Gastrocnemius medialis (tissue), 4 donors: Measurements from ENCODE around the gene GVQW3. TPM values are rescaled to one million over a fixed set of nuclear protein-coding genes. Genes with fewer than 3 reads are reported as not detected.

Experiments
- ATAC-seq, 2 donors: fragments of 150-250 bp; one replicate each; pipeline ENCODE4 v1.9.1; 2016
- DNase-seq, 2 donors: peaks; one replicate each; pipeline ENCODE4 v3.0.0-alpha.2; 2019
- H3K27ac ChIP-seq, 4 donors: fragments of 200-600 bp; sonication (generic); 1 replicate in 1 of 4; 2 replicates in 3 of 4; pipeline ENCODE4 v1.5.1; 2016 to 2018; ENCODE audit warnings: mild to moderate bottlenecking in 2 of 4, moderate library complexity in 1 of 4
- H3K27me3 ChIP-seq, 3 donors: fragments of 200-600 bp; sonication (generic) in 2 of 3; 1 replicate in 1 of 3; 2 replicates in 2 of 3; pipeline versions ENCODE4 v1.5.1 to v1.6.0; 2016 to 2019; ENCODE audit warnings: mild to moderate bottlenecking in 1 of 3, moderate library complexity in 1 of 3
- H3K36me3 ChIP-seq, 2 donors: fragments of 200-600 bp; sonication (generic) in 1 of 2; one replicate each; pipeline ENCODE4 v1.5.1; 2017 to 2018
- H3K4me1 ChIP-seq, 2 donors: fragments of 200-600 bp; sonication (generic) in 1 of 2; one replicate each; pipeline ENCODE4 v1.5.1; 2016 to 2017; ENCODE audit warnings: mild to moderate bottlenecking in 2 of 2
- H3K4me3 ChIP-seq, 4 donors: fragments of 200-600 bp; sonication (generic) in 3 of 4; 1 replicate in 1 of 4; 2 replicates in 3 of 4; pipeline ENCODE4 v1.5.1; 2016 to 2019; ENCODE audit warnings: mild to moderate bottlenecking in 2 of 4
- H3K9me3 ChIP-seq, 3 donors: fragments of 200-600 bp; sonication (generic) in 2 of 3; 1 replicate in 1 of 3; 2 replicates in 2 of 3; pipeline ENCODE4 v1.5.1; 2016 to 2019
- CTCF ChIP-seq, 5 experiments: fragments of 450-650 bp in 3 of 5; fragments of 200-600 bp in 2 of 5; sonication (generic) in 2 of 5; IDR thresholded peaks in 4 of 5; conservative IDR thresholded peaks in 1 of 5; 1 replicate in 4 of 5; 2 replicates in 1 of 5; pipeline ENCODE4 v1.5.1; 2016 to 2019; ENCODE audit warnings: antibody characterized with exemption in 5 of 5, mild to moderate bottlenecking in 3 of 5, moderate library complexity in 3 of 5
- POLR2A ChIP-seq, 2 donors: fragments of 450-650 bp; IDR thresholded peaks; one replicate each; pipeline ENCODE4 v1.6.1; 2017; ENCODE audit warnings: antibody characterized with exemption in 2 of 2, mild to moderate bottlenecking in 2 of 2, moderate library complexity in 2 of 2
- in situ Hi-C, 4 donors: fragments of 200-750 bp; cut with MboI; loops; one replicate each; pipeline versions ENCODE4 v1.15.0 to v1.8.0; 2017; ENCODE audit warnings: low sequenced_read_pairs in 4 of 4
- intact Hi-C: fragments of 100-400 bp; cut with DNase I; formaldehyde crosslinking; loops from one replicate; pipeline ENCODE4 v1.15.1; 2023; ENCODE audit warnings: low total_unique reads
- total RNA-seq, 4 donors: library from RNA; depleted of rRNA; stranded (reverse); fragments of >200 nt; gene quantifications; one replicate each; pipeline versions ENCODE4 v1.1.0 to v1.2.3, GENCODE V29; 2016

GVQW3 gene
- total RNA-seq, 4 donors from 2014 or later: 0.07 to 0.70 (median 0.33) TPM

- no peaks in the 10 kb centered on the region for H3K9me3 ChIP-seq
- intact Hi-C loops (no loop called here), in situ Hi-C loops (no loop called here)
- TF ChIP-seq CTCF (IDR thresholded peaks at IDR 0.05 in 4 of 5, conservative IDR thresholded peaks at IDR 0.05 in 1 of 5) (no peak), POLR2A (IDR thresholded peaks at IDR 0.05) (no peak)
- ATAC-seq (no peak), DNase-seq (no peak)
- H3K36me3 ChIP-seq: peaks cover 0 to 44% of the 10 kb centered on the region in 2 donors
- no peak overlapping the region for H3K27ac ChIP-seq
- no peaks in the 10 kb centered on the region for H3K4me1 ChIP-seq
- no peaks in the 10 kb centered on the region for H3K27me3 ChIP-seq
- no peak overlapping the region for H3K4me3 ChIP-seq
Observed at GRCh38 chr11:76455931-76456330, 74.8 kb downstream of the GVQW3 start.

GRCh38 chr11:76456571-76456970, 75.4 kb downstream of the GVQW3 start:
- H3K4me3 ChIP-seq: no peak overlapping the region
- H3K9me3 ChIP-seq: no peaks in the 10 kb centered on the region
- ATAC-seq (no peak), DNase-seq (no peak)
- in situ Hi-C loops (no loop called here), intact Hi-C loops (no loop called here)
- no peaks in the 10 kb centered on the region for H3K27me3 ChIP-seq
- peaks cover 0 to 44% of the 10 kb centered on the region in 2 donors for H3K36me3 ChIP-seq
- no peak overlapping the region for H3K27ac ChIP-seq
- H3K4me1 ChIP-seq: no peaks in the 10 kb centered on the region
- no peak for TF ChIP-seq CTCF (IDR thresholded peaks at IDR 0.05 in 4 of 5, conservative IDR thresholded peaks at IDR 0.05 in 1 of 5)
- TF ChIP-seq POLR2A (IDR thresholded peaks at IDR 0.05): no peak

Other genes with a start within 250 kb of the GVQW3 start
- gene WNT11, start 174.8 kb upstream of the GVQW3 start, total RNA-seq: 1 to 10 TPM; 2.9 to 6.5 (median 4.0) TPM
- 10 to 100 TPM; 24.5 to 35.3 (median 30.2) TPM for gene THAP12, start 191 bp upstream of the GVQW3 start, total RNA-seq
- 10 to 100 TPM; 18.8 to 43.6 (median 19.9) TPM for gene EMSY, start 63.7 kb downstream of the GVQW3 start, total RNA-seq